T-helper 2 cell treated with Interferon-gamma antibody and Interleukin-4, amounts not matched to agents 100 ng/mL and 5 ng/mL, for 36 hours (primary cell): ENCODE measurements around the gene NAPEPLD. TPM values are rescaled to one million over a fixed set of nuclear protein-coding genes. Genes with fewer than 3 reads are reported as not detected.
"Not testable (repeated sequence)": the region's sequence is repeated elsewhere in the genome, so short reads cannot be mapped to it uniquely, and the experiment has no call there.

Source experiments
- intact Hi-C: fragments of 100-400 bp; cut with micrococcal nuclease; formaldehyde crosslinking; loops from one replicate; pipeline ENCODE4 v1.15.1; 2023
- total RNA-seq: library from RNA; stranded (reverse); gene quantifications from 2 replicates; pipeline ENCODE4 v1.2.3, GENCODE V29; 2022

Gene NAPEPLD
- total RNA-seq, 1 donor from 2014 or later, result 13.2 TPM

- intact Hi-C loops, result no loop called here
Measured at GRCh38 chr7:103114576-103115008, 34.3 kb downstream of the NAPEPLD start.

GRCh38 chr7:103113164-103113563 is 35.7 kb downstream of the NAPEPLD start:
- intact Hi-C loops, result no loop called here

GRCh38 chr7:103106703-103107070 is 42.2 kb downstream of the NAPEPLD start:
- intact Hi-C loops, result not testable (repeated sequence)

GRCh38 chr7:103106005-103106702 is 42.7 kb downstream of the NAPEPLD start:
- intact Hi-C loops, result no loop called here

GRCh38 chr7:103101543-103101942 is 47.4 kb downstream of the NAPEPLD start:
- intact Hi-C loops, result no loop called here

- intact Hi-C loops, result no loop called here
Measured at GRCh38 chr7:103100348-103100747, 48.6 kb downstream of the NAPEPLD start.

- intact Hi-C loops, result no loop called here
Measured at GRCh38 chr7:103097041-103097440, 51.9 kb downstream of the NAPEPLD start.

GRCh38 chr7:103095558-103095957 is 53.3 kb downstream of the NAPEPLD start:
- intact Hi-C loops, result not testable (repeated sequence)

GRCh38 chr7:103094102-103094501 is 54.8 kb downstream of the NAPEPLD start:
- intact Hi-C loops, result no loop called here

- intact Hi-C loops, result no loop called here
Measured at GRCh38 chr7:103093429-103093828, 55.5 kb downstream of the NAPEPLD start.

- intact Hi-C loops, result not testable (repeated sequence)
Measured at GRCh38 chr7:103092321-103092720, 56.6 kb downstream of the NAPEPLD start.

GRCh38 chr7:103083210-103083609 is 65.7 kb downstream of the NAPEPLD start:
- intact Hi-C loops, result no loop called here

GRCh38 chr7:103082497-103082896 is 66.4 kb downstream of the NAPEPLD start:
- intact Hi-C loops, result no loop called here

GRCh38 chr7:103080923-103081322 is 68.0 kb downstream of the NAPEPLD start:
- intact Hi-C loops, result no loop called here

GRCh38 chr7:103079836-103080235 is 69.1 kb downstream of the NAPEPLD start:
- intact Hi-C loops, result loop anchor here (5.0 to 10.0 kb wide), 2 partner anchors 215 to 333 kb away; partner anchors contain the start of genes FAM185A and PMPCB

GRCh38 chr7:103078226-103078625 is 70.7 kb downstream of the NAPEPLD start:
- intact Hi-C loops, result loop anchor here (5.0 to 10.0 kb wide), 2 partner anchors 217 to 331 kb away; partner anchors contain the start of genes FAM185A and PMPCB

- intact Hi-C loops, result loop anchor here (5.0 to 10.0 kb wide), 2 partner anchors 217 to 330 kb away; partner anchors contain the start of genes FAM185A and PMPCB
Measured at GRCh38 chr7:103077318-103077717, 71.6 kb downstream of the NAPEPLD start.

- intact Hi-C loops, result loop anchor here (5.0 to 10.0 kb wide), 2 partner anchors 218 to 329 kb away; partner anchors contain the start of genes FAM185A and PMPCB
Measured at GRCh38 chr7:103076764-103077163, 72.1 kb downstream of the NAPEPLD start.

GRCh38 chr7:103075337-103075918 is 73.5 kb downstream of the NAPEPLD start:
- intact Hi-C loops, result loop anchor here (1.0 to 10.0 kb wide), 4 partner anchors 74 to 328 kb away; partner anchors contain the start of genes DNAJC2, FAM185A, NAPEPLD and PMPCB

- intact Hi-C loops, result loop anchor here (1.0 to 10.0 kb wide), 4 partner anchors 75 to 327 kb away; partner anchors contain the start of genes DNAJC2, FAM185A, NAPEPLD and PMPCB
Measured at GRCh38 chr7:103074519-103075336, 74.2 kb downstream of the NAPEPLD start, which contains the start of the genes ARMC10 and FBXL13. TSS of gene ARMC10 (plus strand) at chr7:103075140. CDS start at chr7:103075273, 133 bp downstream. TSS of gene FBXL13 (minus strand) at chr7:103074796.

- intact Hi-C loops, result loop anchor here (10.0 kb wide), 1 partner anchor 221 kb away; the partner anchor contains the start of gene PMPCB
Measured at GRCh38 chr7:103073989-103074518, 74.8 kb downstream of the NAPEPLD start.
